ENCODE data around the gene CBX2.
A peak's percentile ranks its signal among the peaks of the same experiment; 100 is the strongest.

CBX2 gene

DNA sequence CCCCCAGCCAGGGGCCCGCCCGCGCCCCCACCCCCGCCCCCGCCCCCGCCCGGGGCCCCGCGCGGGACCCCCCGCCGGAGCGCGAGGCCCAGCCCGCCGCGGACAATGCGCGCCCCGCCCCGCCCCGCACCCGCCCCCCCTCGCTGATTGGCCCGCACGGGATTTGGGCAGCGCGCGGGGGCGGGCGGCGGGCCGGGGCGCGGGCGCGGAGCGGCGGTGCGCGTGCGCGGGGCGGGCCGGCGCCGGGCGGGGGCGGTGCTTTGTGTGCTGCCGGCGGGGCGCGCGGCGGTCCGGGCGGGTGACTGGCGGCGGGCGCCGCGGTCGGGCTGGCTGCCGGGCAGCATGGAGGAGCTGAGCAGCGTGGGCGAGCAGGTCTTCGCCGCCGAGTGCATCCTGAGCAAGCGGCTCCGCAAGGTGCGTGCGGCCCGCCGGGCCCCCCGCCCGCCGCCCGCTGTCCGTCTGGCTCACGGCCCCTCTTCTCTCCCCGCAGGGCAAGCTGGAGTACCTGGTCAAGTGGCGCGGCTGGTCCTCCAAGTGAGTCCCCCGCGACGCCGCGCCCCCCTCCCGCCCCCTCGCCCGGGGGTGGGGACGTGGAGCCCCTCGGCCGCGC is at the start of gene CBX2:
TSS of gene CBX2 (plus strand) at position 255 of the 610 bp plus-strand sequence. CDS start at position 343, 88 bp downstream.
- DNase-seq (ENCODE audit: low read depth), result peak; percentile 32

GRCh38 chr17:79728169-79728907 is 49.6 kb upstream of the CBX2 start:
- peak; percentile 90 for DNase-seq (ENCODE audit: low read depth)

- DNase-seq (ENCODE audit: low read depth), result no peak
Observed at GRCh38 chr17:79728908-79729471, 49.0 kb upstream of the CBX2 start.

- DNase-seq (ENCODE audit: low read depth), result no peak
Observed at GRCh38 chr17:79729761-79730160, 48.2 kb upstream of the CBX2 start.

- DNase-seq (ENCODE audit: low read depth), result no peak
Observed at GRCh38 chr17:79730437-79730768, 47.5 kb upstream of the CBX2 start.

- DNase-seq (ENCODE audit: low read depth), result no peak
Observed at GRCh38 chr17:79730769-79731483, 47.0 kb upstream of the CBX2 start, which contains the start of gene ENPP7. Gene ENPP7, plus strand, starts transcription at chr17:79730943. Its CDS starts 197 bp downstream, at chr17:79731140.

DNA sequence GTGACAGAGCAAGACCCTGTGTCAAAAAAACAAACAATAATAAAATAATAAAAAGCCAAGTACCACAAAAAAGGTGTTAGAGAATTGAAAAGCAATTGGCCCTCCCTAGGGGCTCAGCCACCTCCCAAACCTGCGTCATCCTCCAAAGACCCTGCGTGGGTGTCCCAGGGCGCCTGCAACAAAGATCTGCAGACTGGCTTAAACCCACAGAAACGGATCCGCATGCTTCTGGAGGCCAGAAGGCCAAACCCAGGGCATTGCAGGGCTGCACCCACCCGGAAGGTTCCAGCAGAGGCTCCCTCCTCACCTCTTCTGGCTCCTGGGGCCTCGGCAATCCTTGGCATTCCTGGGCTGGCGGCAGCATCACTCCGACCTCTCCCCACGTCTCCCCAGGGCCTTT is 45.7 kb upstream of the CBX2 start:
- DNase-seq (ENCODE audit: low read depth), result no peak

GRCh38 chr17:79732804-79733691 is 44.9 kb upstream of the CBX2 start:
- DNase-seq (ENCODE audit: low read depth), result no peak

- DNase-seq (ENCODE audit: low read depth), result no peak
Observed at GRCh38 chr17:79733692-79734070, 44.3 kb upstream of the CBX2 start.

- DNase-seq (ENCODE audit: low read depth), result no peak
Observed at GRCh38 chr17:79735096-79735495, 42.9 kb upstream of the CBX2 start.

DNA sequence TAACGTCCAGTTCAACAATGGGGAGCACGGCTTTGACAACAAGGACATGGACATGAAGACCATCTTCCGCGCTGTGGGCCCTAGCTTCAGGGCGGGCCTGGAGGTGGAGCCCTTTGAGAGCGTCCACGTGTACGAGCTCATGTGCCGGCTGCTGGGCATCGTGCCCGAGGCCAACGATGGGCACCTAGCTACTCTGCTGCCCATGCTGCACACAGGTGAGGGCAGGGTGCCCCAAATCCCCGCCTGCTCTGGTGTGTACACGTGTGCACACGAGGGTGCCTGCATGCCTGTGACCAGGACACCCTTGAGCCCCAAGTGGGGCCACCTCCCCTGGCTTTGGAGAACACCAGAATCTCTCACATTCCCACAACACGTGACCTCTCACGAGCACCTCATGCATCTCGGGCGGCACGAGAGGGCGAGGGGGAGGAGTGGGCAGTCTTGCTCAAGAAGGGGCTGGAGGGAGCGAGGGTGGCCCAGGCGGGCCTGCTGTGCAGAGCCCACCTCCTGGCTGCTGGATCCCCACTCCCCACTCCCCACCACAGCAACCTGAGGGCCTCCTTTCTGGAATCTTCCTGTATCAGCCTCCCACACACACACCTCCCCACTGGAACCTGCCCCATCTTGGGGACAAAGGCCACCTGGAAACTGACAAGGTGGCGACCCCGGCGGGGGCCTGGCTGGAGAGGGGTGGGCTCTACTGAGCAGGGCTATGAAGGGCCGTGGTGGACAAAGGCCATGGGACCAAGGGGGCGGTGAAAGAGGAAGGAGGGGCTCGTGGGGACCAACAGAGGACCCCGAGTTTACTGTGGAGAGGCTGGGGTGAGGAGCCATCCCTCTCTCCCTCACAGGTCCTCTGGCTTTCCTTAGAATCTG is 40.7 kb upstream of the CBX2 start:
- no peak for DNase-seq (ENCODE audit: low read depth)

DNA sequence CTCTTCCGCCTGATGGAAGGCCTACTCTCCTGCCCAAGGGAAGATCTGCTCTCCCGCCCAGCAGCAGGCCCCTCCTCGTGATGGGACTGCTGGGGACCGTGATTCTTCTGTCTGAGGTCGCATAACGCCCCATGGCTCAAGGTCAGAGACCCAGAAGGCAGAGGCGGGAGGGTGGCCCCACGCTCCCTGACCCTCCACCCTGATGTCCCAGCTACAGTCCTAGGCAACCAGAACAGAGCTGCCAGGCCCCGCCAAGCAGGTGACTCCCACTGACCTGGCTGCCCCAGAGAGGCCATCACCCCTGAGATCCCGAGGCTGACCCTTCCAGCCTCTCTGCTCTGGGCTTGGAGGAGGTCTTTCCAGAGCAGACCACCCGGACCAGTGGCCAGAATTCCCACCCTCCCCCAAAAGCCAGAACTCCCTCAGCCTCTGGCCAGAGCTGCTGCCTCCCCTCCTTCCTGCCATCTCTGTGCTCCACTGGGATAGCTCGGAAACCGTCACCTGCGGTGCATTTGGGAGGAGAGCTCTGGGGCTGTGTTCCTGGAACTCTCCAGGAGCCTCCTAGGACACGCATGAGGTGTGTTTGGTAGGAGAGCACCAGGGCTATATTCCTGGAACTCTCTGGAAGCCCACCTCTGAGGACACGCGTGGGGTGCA is 39.9 kb upstream of the CBX2 start:
- DNase-seq (ENCODE audit: low read depth), result no peak

- no peak for DNase-seq (ENCODE audit: low read depth)
Observed at GRCh38 chr17:79738643-79739042, 39.3 kb upstream of the CBX2 start.

DNA sequence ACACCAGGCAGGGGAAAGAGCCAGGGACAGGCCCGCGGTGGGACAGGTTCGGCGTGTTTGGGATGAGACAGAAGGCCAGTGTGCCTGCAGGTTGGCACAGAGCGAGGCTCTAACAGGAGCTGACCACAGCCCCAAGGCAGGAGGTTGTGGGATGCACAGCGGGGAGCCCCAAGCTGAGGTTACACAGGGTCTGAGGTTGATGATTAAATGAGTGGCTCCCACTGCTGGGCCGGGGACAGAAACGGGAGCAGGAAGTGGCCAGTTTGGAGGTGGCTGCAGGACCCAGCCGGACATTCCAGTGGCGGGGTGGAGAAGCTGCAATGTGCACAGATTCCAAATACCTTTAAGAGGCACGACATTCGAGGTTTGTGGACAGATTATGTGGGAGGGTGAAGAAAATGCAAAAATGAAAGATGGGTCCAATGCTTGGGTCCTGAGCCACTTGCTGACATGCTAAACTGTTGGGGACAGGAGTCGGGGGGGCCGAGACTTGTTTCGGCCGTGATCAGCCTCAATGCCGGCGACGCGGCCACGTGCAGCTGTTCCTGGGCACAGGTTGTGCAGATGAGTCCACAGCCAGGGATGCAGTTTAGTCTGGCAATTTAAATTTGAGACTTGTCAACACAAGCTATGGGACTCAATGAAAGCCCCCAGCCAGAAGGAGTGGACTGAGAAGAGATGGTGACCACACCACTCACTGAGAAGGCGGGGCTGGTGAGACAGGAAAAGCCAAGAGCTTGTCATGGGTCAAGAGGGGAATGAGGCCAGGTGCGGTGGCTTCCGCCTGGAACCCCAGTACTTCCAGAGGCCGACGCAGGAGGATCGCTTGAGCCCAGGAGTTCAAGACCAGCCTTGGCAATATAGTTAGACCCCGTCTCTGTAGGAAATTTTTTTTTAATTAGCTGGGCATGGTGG is 38.5 kb upstream of the CBX2 start:
- no peak for DNase-seq (ENCODE audit: low read depth)

GRCh38 chr17:79740413-79740812 is 37.5 kb upstream of the CBX2 start:
- peak; percentile 40 for DNase-seq (ENCODE audit: low read depth)

GRCh38 chr17:79741401-79741750 is 36.6 kb upstream of the CBX2 start:
- DNase-seq (ENCODE audit: low read depth), result no peak

DNA sequence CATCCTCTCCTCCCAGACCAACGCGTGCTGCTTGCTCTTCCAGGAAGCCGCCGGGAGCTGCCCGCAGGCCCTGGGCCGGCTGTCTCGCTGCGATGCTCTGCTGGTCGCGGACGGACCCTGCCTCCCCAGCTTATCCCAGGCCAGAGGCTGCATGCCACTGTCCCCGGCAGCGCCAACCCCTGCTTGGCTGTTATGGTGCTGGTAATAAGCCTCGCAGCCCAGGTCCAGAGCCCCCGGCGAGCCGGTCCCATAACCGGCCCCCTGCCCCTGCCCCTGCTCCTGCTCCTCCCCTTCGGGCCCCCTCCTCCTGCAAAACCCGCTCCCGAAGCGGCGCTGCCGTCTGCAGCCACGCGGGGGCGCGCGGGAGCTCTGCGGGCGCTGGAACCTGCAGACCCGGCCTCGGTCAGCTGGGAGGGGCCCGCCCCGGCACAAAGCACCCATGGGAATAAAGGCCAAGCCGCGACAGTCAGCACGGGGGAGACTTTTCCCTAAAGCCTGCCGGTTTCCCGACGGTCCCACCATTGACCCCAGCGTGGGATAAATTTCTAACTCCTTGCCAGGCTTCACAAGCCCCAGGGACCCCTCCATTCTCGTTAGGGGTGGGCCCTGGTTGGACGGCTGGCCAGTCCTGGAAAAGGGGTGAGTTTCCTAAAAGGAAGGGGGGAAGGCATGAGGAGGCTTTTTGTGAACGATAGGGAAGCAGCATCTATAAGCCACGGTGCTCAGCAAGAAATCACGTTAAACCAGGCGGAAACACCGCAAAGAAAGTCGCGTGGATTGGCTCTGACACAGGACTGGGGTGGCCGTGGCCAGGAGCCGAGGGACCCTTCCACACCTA is 36.0 kb upstream of the CBX2 start:
- DNase-seq (ENCODE audit: low read depth), result peak; percentile 13

DNA sequence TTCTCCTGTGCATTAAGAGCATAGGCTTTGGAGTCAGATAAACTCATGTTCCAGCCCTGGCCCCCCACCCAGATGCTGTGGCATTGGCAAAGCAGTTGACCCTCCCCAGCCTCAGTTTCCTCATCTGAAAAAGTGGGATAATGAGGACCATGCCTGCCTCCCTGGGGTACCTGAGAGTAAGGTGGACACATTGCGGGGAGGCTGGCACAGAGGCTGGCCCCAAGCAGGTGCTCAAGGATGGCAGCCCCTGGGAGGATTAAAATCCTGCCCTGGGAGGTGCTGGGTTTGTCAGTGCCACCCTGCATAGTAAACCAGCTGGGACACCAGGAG is 35.4 kb upstream of the CBX2 start:
- no peak for DNase-seq (ENCODE audit: low read depth)

Data from amniotic epithelial cell (primary cell).